ENCODE data around the gene GRAP2. TPM values are rescaled to one million over a fixed set of nuclear protein-coding genes. Genes with fewer than 3 reads are reported as not detected.

GRAP2 gene
- total RNA-seq, 2 experiments from 2014 or later = 108 to 111 TPM

DNA sequence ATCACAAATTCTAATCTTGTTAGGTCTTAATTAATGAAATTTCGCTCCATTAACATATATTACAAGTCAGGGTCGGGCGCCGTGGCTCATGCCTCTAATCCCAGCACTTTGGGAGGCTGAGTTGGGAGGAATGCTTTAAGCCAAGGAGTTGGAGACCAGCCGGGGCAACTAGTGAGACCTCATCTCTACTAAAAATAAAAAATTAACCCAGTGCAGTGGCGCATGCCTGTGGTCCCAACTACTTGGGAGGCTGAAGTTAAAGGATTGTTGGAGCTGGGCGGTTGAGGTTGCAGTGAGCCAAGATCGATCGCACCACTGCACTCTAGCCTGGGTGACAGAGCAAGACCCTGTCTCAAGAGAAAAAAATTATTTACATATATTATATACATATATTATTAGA, 61.2 kb downstream of the GRAP2 start:
- Mint-ChIP-seq H3K27me3 (no peaks in the 10 kb centered on the region), H3K27ac (peak overlapping the region; percentile 74), H3K4me1 (peaks cover 61% of the 10 kb centered on the region), H3K36me3 (ENCODE audit: low read depth) (peaks cover 89% of the 10 kb centered on the region), H3K9me3 (no peaks in the 10 kb centered on the region), H3K4me3 (no peak overlapping the region)
- ChIA-PET POLR2A (interaction anchor here (0.6 to 1.8 kb wide), 9 partner anchors 10 to 82 kb away, joined by 3 to 5 read pairs (median 3); partner anchors contain the start of gene FAM83F), CTCF (interaction anchor here (1.0 kb wide), 1 partner anchor 28 kb away, joined by 4 read pairs; no protein-coding TSS in a partner anchor)
- DNase-seq = no peak

DNA sequence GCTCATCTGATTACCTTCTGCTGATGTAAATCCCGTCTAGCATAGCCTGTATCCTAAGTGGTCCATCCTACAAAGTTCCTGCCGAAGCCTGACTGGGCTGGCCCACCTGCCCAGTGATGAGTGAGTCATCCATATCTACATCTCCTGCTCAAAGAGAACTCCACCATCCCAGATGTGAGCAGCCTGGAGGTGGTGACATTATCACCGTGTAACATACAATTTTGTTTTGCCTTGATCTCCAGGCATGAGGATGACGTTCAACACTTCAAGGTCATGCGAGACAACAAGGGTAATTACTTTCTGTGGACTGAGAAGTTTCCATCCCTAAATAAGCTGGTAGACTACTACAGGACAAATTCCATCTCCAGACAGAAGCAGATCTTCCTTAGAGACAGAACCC, 64.9 kb downstream of the GRAP2 start:
- ChIA-PET CTCF (interaction anchor here (0.9 to 1.8 kb wide), 4 partner anchors 14 to 469 kb away, joined by 3 to 5 read pairs (median 3); no protein-coding TSS in a partner anchor), POLR2A (interaction anchor here (1.1 kb wide), 1 partner anchor 45 kb away, joined by 3 read pairs; no protein-coding TSS in a partner anchor)
- Mint-ChIP-seq H3K27me3 (no peaks in the 10 kb centered on the region), H3K4me1 (peaks cover 26% of the 10 kb centered on the region), H3K4me3 (no peak overlapping the region), H3K9me3 (no peaks in the 10 kb centered on the region), H3K36me3 (ENCODE audit: low read depth) (peaks cover 86% of the 10 kb centered on the region), H3K27ac (no peak overlapping the region)
- DNase-seq = no peak

DNA sequence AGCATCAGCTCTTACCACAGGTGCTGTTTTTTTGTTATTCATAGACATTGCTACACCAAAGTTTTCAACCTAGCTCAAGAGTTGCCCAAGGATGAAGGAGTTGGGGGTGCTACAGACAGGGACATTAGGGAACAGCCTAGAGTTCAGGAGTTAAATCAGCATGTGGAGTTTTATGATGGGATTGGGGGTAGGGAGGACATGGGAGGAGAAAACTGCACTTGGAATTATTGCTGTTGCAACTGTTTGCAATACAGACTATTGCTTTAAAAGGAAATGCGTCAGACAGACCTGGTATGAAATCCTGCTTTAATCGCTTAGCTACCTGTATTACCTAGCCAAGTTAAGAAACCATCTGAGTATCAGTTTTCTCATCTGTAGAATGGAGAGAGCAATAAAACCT, 65.6 kb downstream of the GRAP2 start:
- DNase-seq = no peak
- Mint-ChIP-seq H3K27me3 (no peaks in the 10 kb centered on the region), H3K4me1 (peaks cover 19% of the 10 kb centered on the region), H3K4me3 (no peak overlapping the region), H3K9me3 (no peaks in the 10 kb centered on the region), H3K36me3 (ENCODE audit: low read depth) (peaks cover 87% of the 10 kb centered on the region), H3K27ac (no peak overlapping the region)
- POLR2A ChIA-PET = interaction anchor here (0.8 to 1.1 kb wide), 3 partner anchors 11 to 78 kb away, joined by 3 read pairs; no protein-coding TSS in a partner anchor
- CTCF ChIA-PET = interaction anchor here (1.2 kb wide), 1 partner anchor 422 kb away, joined by 3 read pairs; no protein-coding TSS in a partner anchor

DNA sequence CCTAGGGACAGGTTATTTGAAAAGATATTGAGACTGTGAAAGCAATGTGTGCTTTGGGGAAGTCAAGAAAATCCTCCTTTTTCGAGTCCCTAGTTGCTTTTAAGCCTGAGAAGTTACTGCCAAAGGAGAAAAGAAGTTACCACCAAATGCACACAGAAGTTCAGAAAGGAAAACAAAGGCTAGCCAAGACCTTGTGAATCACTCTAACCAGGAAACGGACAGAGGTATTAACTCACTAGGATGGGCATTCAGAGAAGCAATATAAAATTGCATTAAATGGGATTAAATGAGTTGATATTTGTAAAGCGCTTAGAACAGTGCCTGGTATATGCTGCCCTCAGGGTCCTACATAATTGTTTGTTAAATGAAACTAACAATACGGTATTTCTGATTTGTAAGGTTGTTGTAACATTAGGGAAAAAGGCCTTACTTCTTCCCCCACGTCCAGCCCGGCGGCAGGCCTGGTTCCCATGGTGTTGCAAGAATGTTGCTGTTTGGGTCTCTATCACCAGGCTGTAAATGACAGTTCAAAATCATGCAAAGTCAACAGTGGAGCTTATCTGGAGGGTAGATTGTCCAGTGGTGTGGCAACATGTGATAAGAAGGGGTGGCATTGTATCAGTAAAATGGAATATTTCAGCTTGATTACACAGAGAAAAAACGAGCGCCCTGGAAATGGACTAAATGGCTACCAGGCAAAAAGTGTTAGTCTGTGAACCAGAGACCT, 66.4 kb downstream of the GRAP2 start:
- H3K9me3 Mint-ChIP-seq = no peaks in the 10 kb centered on the region
- no peaks in the 10 kb centered on the region for H3K27me3 Mint-ChIP-seq
- DNase-seq = no peak
- no peak overlapping the region for H3K27ac Mint-ChIP-seq
- no peak overlapping the region for H3K4me3 Mint-ChIP-seq
- peaks cover 11% of the 10 kb centered on the region for H3K4me1 Mint-ChIP-seq
- ChIA-PET CTCF (interaction anchor here (1.2 kb wide), 1 partner anchor 422 kb away, joined by 3 read pairs; no protein-coding TSS in a partner anchor), POLR2A (interaction anchor here (0.8 to 1.0 kb wide), 2 partner anchors 14 to 77 kb away, joined by 3 to 4 read pairs; no protein-coding TSS in a partner anchor)
- peaks cover 89% of the 10 kb centered on the region for H3K36me3 Mint-ChIP-seq (ENCODE audit: low read depth)

DNA sequence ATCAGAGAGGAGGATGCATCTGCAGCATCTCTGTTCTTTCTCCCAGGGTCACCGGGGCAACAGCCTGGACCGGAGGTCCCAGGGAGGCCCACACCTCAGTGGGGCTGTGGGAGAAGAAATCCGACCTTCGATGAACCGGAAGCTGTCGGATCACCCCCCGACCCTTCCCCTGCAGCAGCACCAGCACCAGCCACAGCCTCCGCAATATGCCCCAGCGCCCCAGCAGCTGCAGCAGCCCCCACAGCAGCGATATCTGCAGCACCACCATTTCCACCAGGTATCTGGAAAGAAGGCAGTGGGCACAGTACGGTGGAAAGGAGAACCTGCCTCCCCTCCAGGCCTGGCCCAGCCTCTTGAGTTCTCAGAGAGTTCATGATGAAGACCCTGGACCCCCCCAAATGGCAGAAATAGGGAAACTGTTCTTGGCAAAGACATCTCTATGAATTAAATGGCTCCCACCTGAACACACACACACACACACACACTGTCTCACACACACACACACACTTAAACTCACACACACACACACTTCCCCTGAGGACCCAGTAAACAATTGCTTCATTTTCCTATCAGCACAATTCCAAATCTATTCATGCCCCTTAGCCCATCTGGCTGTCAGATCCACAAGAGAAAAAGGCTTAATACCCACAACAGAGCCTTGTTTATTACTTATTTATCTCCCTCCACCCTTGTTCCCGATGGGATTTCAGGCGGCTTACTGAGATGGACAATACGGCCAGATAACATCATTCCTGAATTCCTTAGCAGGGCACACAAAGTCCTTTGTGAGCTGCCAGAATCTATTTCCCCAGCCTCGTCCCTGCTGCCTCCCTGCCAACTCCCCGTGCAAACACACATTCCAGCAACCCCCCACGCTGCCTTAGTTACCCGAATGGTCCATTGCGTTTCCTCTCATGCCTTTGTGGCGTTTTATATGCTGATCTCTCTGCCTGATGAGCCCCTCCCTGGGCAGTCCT, 67.4 kb downstream of the GRAP2 start:
- no peak for DNase-seq
- H3K36me3 Mint-ChIP-seq (ENCODE audit: low read depth) = peaks cover 94% of the 10 kb centered on the region
- H3K9me3 Mint-ChIP-seq = no peaks in the 10 kb centered on the region
- H3K4me3 Mint-ChIP-seq = no peak overlapping the region
- peaks cover 3% of the 10 kb centered on the region for H3K4me1 Mint-ChIP-seq
- H3K27me3 Mint-ChIP-seq = no peaks in the 10 kb centered on the region
- ChIA-PET CTCF (no interaction called here), POLR2A (interaction anchor here (1.0 kb wide), 1 partner anchor 15 kb away, joined by 4 read pairs; no protein-coding TSS in a partner anchor)
- H3K27ac Mint-ChIP-seq = no peak overlapping the region

DNA sequence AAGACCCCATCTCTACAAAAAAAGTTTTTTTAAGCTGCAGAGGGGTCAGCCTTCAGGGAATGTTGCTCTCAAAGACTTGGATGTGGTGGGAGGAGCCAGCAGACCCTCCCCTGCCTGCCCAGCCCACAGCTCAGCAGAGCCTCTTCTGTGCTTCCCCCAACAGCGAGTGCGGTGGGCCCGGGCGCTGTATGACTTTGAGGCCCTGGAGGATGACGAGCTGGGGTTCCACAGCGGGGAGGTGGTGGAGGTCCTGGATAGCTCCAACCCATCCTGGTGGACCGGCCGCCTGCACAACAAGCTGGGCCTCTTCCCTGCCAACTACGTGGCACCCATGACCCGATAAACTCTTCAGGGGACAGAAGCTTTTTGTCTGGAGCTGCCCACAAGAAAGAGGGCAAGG, 69.9 kb downstream of the GRAP2 start:
- Mint-ChIP-seq H3K4me1 (no peaks in the 10 kb centered on the region), H3K9me3 (no peaks in the 10 kb centered on the region), H3K4me3 (no peak overlapping the region), H3K36me3 (ENCODE audit: low read depth) (peaks cover 92% of the 10 kb centered on the region), H3K27ac (no peak overlapping the region), H3K27me3 (no peaks in the 10 kb centered on the region)
- no peak for DNase-seq
- ChIA-PET POLR2A (interaction anchor here (1.5 kb wide), 1 partner anchor 13 kb away, joined by 3 read pairs; no protein-coding TSS in a partner anchor), CTCF (no interaction called here)

DNA sequence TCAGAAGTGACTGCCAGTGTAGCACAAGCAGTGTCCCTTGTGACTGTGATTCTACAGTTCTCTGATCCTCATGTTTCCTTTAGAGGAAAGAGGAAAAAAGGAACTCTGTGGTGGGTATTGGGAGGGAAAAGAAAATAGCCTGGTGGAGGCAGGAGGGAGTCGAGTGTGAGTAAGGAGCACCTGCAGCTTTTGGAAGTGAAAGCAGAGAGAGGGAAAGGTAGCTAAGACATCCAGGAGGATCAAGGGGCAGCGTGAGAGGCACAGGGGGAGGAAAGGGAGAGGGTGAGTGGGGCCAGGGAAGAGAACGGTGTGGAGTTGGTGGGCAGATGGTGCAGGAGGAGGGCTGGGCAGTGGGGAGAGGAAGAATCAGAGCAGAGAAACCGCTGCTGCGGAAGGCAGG, 71.8 kb downstream of the GRAP2 start:
- Mint-ChIP-seq H3K27ac (peak overlapping the region; percentile 45), H3K27me3 (no peaks in the 10 kb centered on the region), H3K36me3 (ENCODE audit: low read depth) (peaks cover 91% of the 10 kb centered on the region), H3K9me3 (no peaks in the 10 kb centered on the region), H3K4me1 (no peaks in the 10 kb centered on the region), H3K4me3 (no peak overlapping the region)
- DNase-seq = no peak
- ChIA-PET CTCF (no interaction called here), POLR2A (no interaction called here)

DNA sequence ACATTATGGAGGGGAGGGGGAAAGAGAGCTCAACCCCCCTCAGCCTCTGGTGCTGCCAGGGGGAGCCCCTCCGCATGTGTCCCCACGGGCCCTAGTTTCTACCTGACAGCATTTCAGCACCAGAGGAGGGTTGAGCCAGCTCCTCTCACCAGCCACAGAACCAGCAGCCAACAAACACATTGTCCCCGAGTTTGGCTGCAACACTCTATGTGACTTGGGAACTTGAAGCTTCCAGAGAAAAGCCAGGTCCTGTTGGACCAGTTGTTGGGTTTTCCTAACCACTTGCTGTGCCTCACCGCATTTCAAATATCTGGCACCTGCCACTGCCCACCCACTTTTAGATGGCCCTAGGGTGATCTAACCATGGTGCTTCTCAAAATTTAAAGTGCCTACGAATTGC, 72.8 kb downstream of the GRAP2 start:
- no peaks in the 10 kb centered on the region for H3K9me3 Mint-ChIP-seq
- ChIA-PET CTCF (no interaction called here), POLR2A (interaction anchor here (1.2 kb wide), 1 partner anchor 9 kb away, joined by 5 read pairs; no protein-coding TSS in a partner anchor)
- H3K4me1 Mint-ChIP-seq = no peaks in the 10 kb centered on the region
- H3K36me3 Mint-ChIP-seq (ENCODE audit: low read depth) = peaks cover 88% of the 10 kb centered on the region
- no peak overlapping the region for H3K27ac Mint-ChIP-seq
- DNase-seq = no peak
- H3K4me3 Mint-ChIP-seq = no peak overlapping the region
- H3K27me3 Mint-ChIP-seq = no peaks in the 10 kb centered on the region

DNA sequence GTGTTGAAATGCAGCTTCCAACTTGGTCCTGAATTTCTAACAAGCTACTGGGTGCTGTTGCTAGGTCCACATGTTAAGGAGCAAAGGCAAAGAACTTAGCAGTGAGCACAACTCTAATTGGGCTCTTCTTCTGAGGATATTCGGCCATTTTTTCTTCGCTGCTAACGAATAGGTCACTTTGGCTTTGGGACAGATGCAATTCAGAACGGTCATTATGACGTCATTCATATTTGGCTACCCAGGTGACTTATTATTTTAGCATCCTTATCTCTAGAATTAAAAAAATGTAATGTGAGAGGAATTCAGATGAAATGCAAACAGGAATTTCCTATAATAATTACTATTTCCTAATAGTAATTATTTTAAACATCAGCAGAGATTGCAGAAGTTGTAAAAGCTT, 73.2 kb downstream of the GRAP2 start:
- no peak for DNase-seq
- Mint-ChIP-seq H3K36me3 (ENCODE audit: low read depth) (peaks cover 88% of the 10 kb centered on the region), H3K27ac (no peak overlapping the region), H3K4me1 (peaks cover 3% of the 10 kb centered on the region), H3K4me3 (no peak overlapping the region), H3K27me3 (no peaks in the 10 kb centered on the region), H3K9me3 (no peaks in the 10 kb centered on the region)
- ChIA-PET POLR2A (interaction anchor here (1.2 kb wide), 1 partner anchor 9 kb away, joined by 5 read pairs; no protein-coding TSS in a partner anchor), CTCF (no interaction called here)

DNA sequence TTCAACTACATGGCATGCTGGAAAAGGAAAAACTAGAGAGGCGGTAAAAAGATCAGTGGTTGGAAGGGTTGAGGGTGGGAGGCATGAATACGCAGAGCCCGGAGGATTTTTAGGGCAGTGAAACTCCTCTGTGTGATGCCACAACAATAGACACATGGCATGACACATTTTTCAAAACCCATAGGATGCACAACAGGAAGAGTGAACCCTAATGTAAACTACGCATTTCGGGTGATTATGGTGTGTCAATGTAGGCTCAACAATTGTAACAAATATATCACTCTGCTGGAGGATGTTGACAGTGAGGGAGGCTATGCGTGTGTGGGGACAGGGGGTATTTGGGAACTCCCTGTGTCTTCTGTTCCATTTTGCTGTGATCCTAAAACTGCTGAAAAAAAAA, 78.2 kb downstream of the GRAP2 start:
- Mint-ChIP-seq H3K4me1 (peaks cover 12% of the 10 kb centered on the region), H3K27ac (no peak overlapping the region), H3K9me3 (no peaks in the 10 kb centered on the region), H3K36me3 (ENCODE audit: low read depth) (peaks cover 51% of the 10 kb centered on the region), H3K4me3 (no peak overlapping the region), H3K27me3 (no peaks in the 10 kb centered on the region)
- POLR2A ChIA-PET = interaction anchor here (1.2 kb wide), 1 partner anchor 36 kb away, joined by 3 read pairs; no protein-coding TSS in a partner anchor
- CTCF ChIA-PET = no interaction called here
- no peak for DNase-seq

DNA sequence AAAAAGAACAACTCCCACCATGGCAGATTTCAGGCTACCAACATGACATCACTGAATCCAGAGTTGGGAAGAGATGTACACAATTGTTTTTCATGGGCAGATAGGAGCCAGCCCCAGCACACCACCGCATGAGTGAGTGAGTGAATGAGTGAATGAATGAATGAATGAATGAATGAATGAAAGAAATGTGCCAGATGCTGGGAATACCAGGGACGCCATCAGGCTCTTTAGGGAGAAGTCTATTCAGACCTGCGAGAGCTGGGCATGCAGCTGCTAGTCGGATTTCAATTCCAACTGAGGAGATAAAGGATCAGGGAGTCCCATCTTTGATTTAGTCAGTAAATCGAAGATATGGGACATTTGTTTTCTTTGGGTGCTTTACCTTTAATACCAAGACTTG, 78.6 kb downstream of the GRAP2 start:
- H3K4me3 Mint-ChIP-seq = no peak overlapping the region
- H3K27ac Mint-ChIP-seq = no peak overlapping the region
- CTCF ChIA-PET = no interaction called here
- DNase-seq = no peak
- H3K9me3 Mint-ChIP-seq = no peaks in the 10 kb centered on the region
- peaks cover 49% of the 10 kb centered on the region for H3K36me3 Mint-ChIP-seq (ENCODE audit: low read depth)
- H3K4me1 Mint-ChIP-seq = peaks cover 12% of the 10 kb centered on the region
- H3K27me3 Mint-ChIP-seq = no peaks in the 10 kb centered on the region
- POLR2A ChIA-PET = no interaction called here

DNA sequence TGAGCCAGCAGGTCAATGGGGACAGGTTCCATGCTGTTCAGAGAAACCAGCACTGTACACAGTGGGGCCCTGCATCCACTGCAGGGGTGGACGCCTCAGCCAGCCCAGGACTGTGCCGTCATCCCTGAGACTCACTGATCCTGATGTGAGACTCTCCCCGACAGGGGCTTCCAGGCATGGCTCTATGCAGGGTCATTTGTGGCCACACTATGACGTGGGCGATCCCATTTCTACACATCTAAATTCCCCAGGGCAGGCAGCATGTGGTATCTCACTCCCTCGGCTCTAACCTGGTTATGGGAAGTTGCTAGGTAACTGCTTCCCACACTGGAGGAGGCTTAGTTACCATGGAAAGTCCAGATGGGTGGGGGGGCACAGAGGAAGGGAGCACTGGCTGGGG, 79.7 kb downstream of the GRAP2 start:
- DNase-seq = no peak
- Mint-ChIP-seq H3K4me1 (peaks cover 17% of the 10 kb centered on the region), H3K9me3 (no peaks in the 10 kb centered on the region), H3K36me3 (ENCODE audit: low read depth) (peaks cover 38% of the 10 kb centered on the region), H3K27me3 (no peaks in the 10 kb centered on the region), H3K4me3 (no peak overlapping the region), H3K27ac (no peak overlapping the region)
- CTCF ChIA-PET = no interaction called here
- POLR2A ChIA-PET = no interaction called here

DNA sequence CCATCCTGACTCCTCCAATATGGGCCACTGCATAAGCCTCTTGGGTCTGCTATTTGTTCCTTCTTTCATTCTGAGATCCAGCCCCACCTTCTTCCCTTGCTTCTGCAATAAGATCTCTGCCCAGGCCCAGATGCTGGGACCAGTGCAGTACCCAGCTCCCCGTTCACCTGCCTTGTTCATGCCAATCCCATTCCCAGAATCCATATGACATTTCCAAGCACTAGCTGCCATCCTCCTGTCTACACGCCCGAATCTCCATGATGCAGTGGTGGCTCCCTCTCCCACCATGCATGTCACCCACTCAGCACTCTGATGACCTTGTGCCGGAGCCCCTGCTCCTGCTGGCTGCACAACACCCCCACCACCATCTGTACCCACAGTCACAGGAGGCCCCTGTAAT, 82.5 kb downstream of the GRAP2 start:
- ChIA-PET POLR2A (interaction anchor here (1.2 to 1.5 kb wide), 3 partner anchors 11 to 42 kb away, joined by 3 to 4 read pairs (median 3); partner anchors contain the start of gene FAM83F), CTCF (no interaction called here)
- Mint-ChIP-seq H3K36me3 (ENCODE audit: low read depth) (peaks cover 13% of the 10 kb centered on the region), H3K4me3 (no peak overlapping the region), H3K27ac (no peak overlapping the region), H3K4me1 (peaks cover 19% of the 10 kb centered on the region), H3K9me3 (no peaks in the 10 kb centered on the region), H3K27me3 (no peaks in the 10 kb centered on the region)
- DNase-seq = no peak

All from activated CD4-positive, alpha-beta memory T cell treated with anti-CD3 and anti-CD28 coated beads, Interleukin-2, amount 10 ng/mL, durations not matched to agents 7 days and 5 days (primary cell).